NT2/D1 (cell line): Measurements from ENCODE around the gene PALM.

Source experiments
- SUZ12 ChIP-seq: IDR thresholded peaks from 2 replicates; pipeline ENCODE4 v1.6.1; 2011; ENCODE audit not compliant: insufficient read length, insufficient read depth; ENCODE audit errors: extremely low read depth
- YY1 ChIP-seq: IDR thresholded peaks from 2 replicates; pipeline ENCODE4 v1.6.1; 2011; ENCODE audit not compliant: insufficient read length, insufficient read depth
- ZNF274 ChIP-seq: IDR thresholded peaks from 2 replicates; pipeline ENCODE4 v1.6.1; 2011; ENCODE audit warnings: mild to moderate bottlenecking, low read depth, low read length

DNA sequence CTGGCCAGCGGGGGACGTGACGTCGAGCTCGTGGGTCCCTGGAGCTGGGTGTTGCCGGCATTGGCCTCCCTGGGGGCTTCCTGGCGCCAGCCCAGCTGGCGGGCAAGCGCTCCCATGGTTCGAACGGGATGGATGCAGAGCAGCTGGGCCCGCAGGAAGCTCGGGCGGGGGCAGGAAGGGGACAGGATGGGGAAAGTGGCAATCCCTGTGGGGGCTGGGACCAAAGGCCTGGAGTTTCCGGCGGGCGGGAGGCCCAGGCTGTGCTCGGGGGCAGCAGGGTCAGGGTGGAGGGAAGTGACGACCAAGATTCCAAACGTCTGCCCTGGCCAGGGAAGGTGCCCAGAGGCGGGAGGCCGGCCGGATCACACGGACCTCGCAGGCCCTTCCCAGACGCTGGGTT, 19.3 kb downstream of the PALM start:
- TF ChIP-seq ZNF274 (no peak), YY1 (no peak), SUZ12 (no peak)
